ENCODE data around the gene KCNK13.
"Not testable (repeated sequence)": the region's sequence is repeated elsewhere in the genome, so short reads cannot be mapped to it uniquely, and the experiment has no call there.

KCNK13 gene

GRCh38 chr14:90213099-90213748 lies 151.4 kb downstream of the KCNK13 start:
- no peaks in the 10 kb centered on the region for H3K27me3 ChIP-seq
- no peak overlapping the region for H3K9ac ChIP-seq
- H3K36me3 ChIP-seq = no peaks in the 10 kb centered on the region
- no peak overlapping the region for H3K27ac ChIP-seq
- peaks cover 0 to 15% (median 0%) of the 10 kb centered on the region in 10 experiments; a peak in 4 of 20 replicates for H3K4me1 ChIP-seq
- H3K9me3 ChIP-seq (replicated peaks in 1 of 11) = peaks cover 25 to 44% (median 33%) of the 10 kb centered on the region in 11 experiments
- H3K4me2 ChIP-seq = no peak overlapping the region
- no peaks in the 10 kb centered on the region for H4K20me1 ChIP-seq
- no peak for TF ChIP-seq Cebpa-rat (IDR thresholded peaks at IDR 0.05)
- no peak overlapping the region for H3K4me3 ChIP-seq

- no peak overlapping the region for H3K27ac ChIP-seq
- H3K36me3 ChIP-seq = no peaks in the 10 kb centered on the region
- H3K4me1 ChIP-seq = no peaks in the 10 kb centered on the region
- no peak overlapping the region for H3K4me2 ChIP-seq
- no peak overlapping the region for H3K4me3 ChIP-seq
- peaks cover under 1 to 21% (median 8%) of the 10 kb centered on the region in 11 experiments; a peak in 18 of 22 replicates for H3K9me3 ChIP-seq (replicated peaks in 1 of 11)
- no peak for TF ChIP-seq Cebpa-rat (IDR thresholded peaks at IDR 0.05)
- no peaks in the 10 kb centered on the region for H3K27me3 ChIP-seq
- H4K20me1 ChIP-seq = no peaks in the 10 kb centered on the region
- no peak overlapping the region for H3K9ac ChIP-seq
Observed at GRCh38 chr14:90228478-90228877, 166.7 kb downstream of the KCNK13 start.

GRCh38 chr14:90229942-90230341 lies 168.1 kb downstream of the KCNK13 start:
- H3K4me2 ChIP-seq; H3K4me1 ChIP-seq; H4K20me1 ChIP-seq; H3K4me3 ChIP-seq; H3K27me3 ChIP-seq; H3K9ac ChIP-seq; H3K27ac ChIP-seq; H3K36me3 ChIP-seq; H3K9me3 ChIP-seq (replicated peaks in 1 of 11): not testable (repeated sequence)
